HS-5 (cell line): Measurements from ENCODE around the gene POU4F2.
"Not testable (repeated sequence)": the region's sequence is repeated elsewhere in the genome, so short reads cannot be mapped to it uniquely, and the experiment has no call there.

ENCODE experiments used
- DNase-seq: peaks from one replicate; pipeline ENCODE4 v3.0.0-alpha.2; 2012; ENCODE audit warnings: low read depth

The POU4F2 gene

GRCh38 chr4:146655521-146655856, 16.8 kb downstream of the POU4F2 start:
- DNase-seq = no peak

GRCh38 chr4:146661367-146661766, 22.7 kb downstream of the POU4F2 start:
- no peak for DNase-seq

- DNase-seq = not testable (repeated sequence)
These were observed 25.2 kb downstream of the POU4F2 start for GRCh38 chr4:146663968-146664311.

GRCh38 chr4:146674829-146675570, 36.3 kb downstream of the POU4F2 start:
- DNase-seq = no peak
